SJSA1 (cell line): ENCODE measurements around the gene PCDHGA4. TPM values are rescaled to one million over a fixed set of nuclear protein-coding genes. Genes with fewer than 3 reads are reported as not detected.

Experiments
- DNase-seq, 2 experiments: peaks; one replicate each; pipeline ENCODE4 v3.0.0-alpha.2; 2015 to 2020; ENCODE audit warnings: low spot score in 2 of 2, low read depth in 1 of 2
- H3K27ac ChIP-seq: fragments of 250-450 bp; sonication (Bioruptor Pico); 2 replicates; pipeline ENCODE4 v1.5.1; 2020; ENCODE audit warnings: mild to moderate bottlenecking, moderate library complexity
- H3K27me3 ChIP-seq: fragments of 250-450 bp; sonication (Bioruptor Pico); replicated peaks from 2 replicates; pipeline ENCODE4 v1.5.1; 2020; ENCODE audit warnings: mild to moderate bottlenecking, moderate library complexity
- H3K36me3 ChIP-seq: fragments of 250-450 bp; sonication (Bioruptor Pico); 2 replicates; pipeline ENCODE4 v1.5.1; 2020; ENCODE audit warnings: mild to moderate bottlenecking
- H3K4me1 ChIP-seq: fragments of 250-450 bp; sonication (Bioruptor Pico); replicated peaks from 2 replicates; pipeline ENCODE4 v1.6.1; 2021; ENCODE audit warnings: mild to moderate bottlenecking
- H3K4me3 ChIP-seq: fragments of 250-450 bp; sonication (Bioruptor Pico); 2 replicates; pipeline ENCODE4 v1.5.1; 2020; ENCODE audit warnings: mild to moderate bottlenecking
- H3K9me3 ChIP-seq: fragments of 250-450 bp; sonication (Bioruptor Pico); replicated peaks from 2 replicates; pipeline ENCODE4 v1.5.1; 2020; ENCODE audit warnings: mild to moderate bottlenecking
- total RNA-seq: library from RNA; depleted of rRNA; stranded (reverse); fragments of >200 nt; shearing (Covaris generic); gene quantifications from 2 replicates; pipeline ENCODE4 v1.2.3, GENCODE V29; 2014; rRNA removed

The PCDHGA4 gene
- total RNA-seq, 1 experiment from 2014 or later, result 1.7 TPM

GRCh38 chr5:141403387-141403786 is 48.6 kb downstream of the PCDHGA4 start:
- Histone ChIP-seq H3K36me3 (no peaks in the 10 kb centered on the region), H3K27me3 (no peaks in the 10 kb centered on the region), H3K4me1 (no peaks in the 10 kb centered on the region), H3K4me3 (no peak overlapping the region), H3K9me3 (peaks cover 21% of the 10 kb centered on the region), H3K27ac (no peak overlapping the region)
- no peak for DNase-seq

Other genes with a start within 250 kb of the PCDHGA4 start
- 0.32 TPM in 1 of 2 replicates, not detected in the other for gene PCDHB4, start 233.2 kb upstream of the PCDHGA4 start, total RNA-seq
- gene PCDHB5, start 219.8 kb upstream of the PCDHGA4 start, total RNA-seq, result 25.2 and 27.3 TPM in 2 replicates
- gene PCDHB6, start 205.0 kb upstream of the PCDHGA4 start, total RNA-seq, result 0.29 and 0.50 TPM in 2 replicates
- gene PCDHB7, start 182.4 kb upstream of the PCDHGA4 start, total RNA-seq, result 0.85 and 0.87 TPM in 2 replicates
- 0.75 and 1.8 TPM in 2 replicates for gene PCDHB8, start 177.2 kb upstream of the PCDHGA4 start, total RNA-seq
- gene PCDHB16, start 172.6 kb upstream of the PCDHGA4 start, total RNA-seq, result 11.9 and 16.3 TPM in 2 replicates
- 2.7 and 3.8 TPM in 2 replicates for gene PCDHB9, start 167.9 kb upstream of the PCDHGA4 start, total RNA-seq
- gene PCDHB10, start 162.7 kb upstream of the PCDHGA4 start, total RNA-seq, result 3.3 and 4.7 TPM in 2 replicates
- 0.34 TPM in 1 of 2 replicates, not detected in the other for gene PCDHB11, start 155.4 kb upstream of the PCDHGA4 start, total RNA-seq
- gene PCDHB12, start 146.3 kb upstream of the PCDHGA4 start, total RNA-seq, result 1.8 and 6.2 TPM in 2 replicates
- 1.3 and 1.7 TPM in 2 replicates for gene PCDHB13, start 141.1 kb upstream of the PCDHGA4 start, total RNA-seq
- gene PCDHB14, start 131.7 kb upstream of the PCDHGA4 start, total RNA-seq, result 18.6 and 28.4 TPM in 2 replicates
- 0.74 and 1.0 TPM in 2 replicates for gene PCDHB15, start 109.6 kb upstream of the PCDHGA4 start, total RNA-seq
- gene SLC25A2, start 51.0 kb upstream of the PCDHGA4 start, total RNA-seq, result 0.11 and 0.75 TPM in 2 replicates
- gene TAF7, start 34.2 kb upstream of the PCDHGA4 start, total RNA-seq, result 147 and 154 TPM in 2 replicates
- 2.2 and 3.1 TPM in 2 replicates for gene PCDHGA1, start 24.5 kb upstream of the PCDHGA4 start, total RNA-seq
- gene PCDHGA2, start 16.3 kb upstream of the PCDHGA4 start, total RNA-seq, result 1.2 and 2.1 TPM in 2 replicates
- gene PCDHGA3, start 11.2 kb upstream of the PCDHGA4 start, total RNA-seq, result 0.26 TPM in 1 of 2 replicates, not detected in the other
- gene PCDHGB1, start 4.9 kb upstream of the PCDHGA4 start, total RNA-seq, result 0.79 TPM in 1 of 2 replicates, not detected in the other
- gene PCDHGB2, start 5.0 kb downstream of the PCDHGA4 start, total RNA-seq, result 3.8 TPM in 1 of 2 replicates, not detected in the other
- 0.76 and 1.8 TPM in 2 replicates for gene PCDHGA5, start 9.1 kb downstream of the PCDHGA4 start, total RNA-seq
- gene PCDHGB3, start 15.2 kb downstream of the PCDHGA4 start, total RNA-seq, result 1.1 TPM in 1 of 2 replicates, not detected in the other
- gene PCDHGA6, start 18.9 kb downstream of the PCDHGA4 start, total RNA-seq, result 0.38 and 1.4 TPM in 2 replicates
- 0.82 and 0.91 TPM in 2 replicates for gene PCDHGA7, start 27.7 kb downstream of the PCDHGA4 start, total RNA-seq
- 0.09 and 0.18 TPM in 2 replicates for gene PCDHGB4, start 32.7 kb downstream of the PCDHGA4 start, total RNA-seq
- gene PCDHGA8, start 37.6 kb downstream of the PCDHGA4 start, total RNA-seq, result 0.32 and 1.1 TPM in 2 replicates
- gene PCDHGB5, start 42.9 kb downstream of the PCDHGA4 start, total RNA-seq, result 1.1 and 3.6 TPM in 2 replicates
- gene PCDHGA9, start 47.8 kb downstream of the PCDHGA4 start, total RNA-seq, result 0.55 TPM in 1 of 2 replicates, not detected in the other
- gene PCDHGB6, start 53.0 kb downstream of the PCDHGA4 start, total RNA-seq, result 1.2 and 1.3 TPM in 2 replicates
- gene PCDHGA10, start 58.0 kb downstream of the PCDHGA4 start, total RNA-seq, result 1.2 and 2.9 TPM in 2 replicates
- gene PCDHGB7, start 62.7 kb downstream of the PCDHGA4 start, total RNA-seq, result 1.8 and 2.6 TPM in 2 replicates
- 0.22 and 0.32 TPM in 2 replicates for gene PCDHGA11, start 66.0 kb downstream of the PCDHGA4 start, total RNA-seq
- gene PCDHGA12, start 75.5 kb downstream of the PCDHGA4 start, total RNA-seq, result 0.34 TPM in 1 of 2 replicates, not detected in the other
- gene PCDHGC3, start 120.9 kb downstream of the PCDHGA4 start, total RNA-seq, result 45.5 and 57.8 TPM in 2 replicates
- gene PCDHGC4, start 130.0 kb downstream of the PCDHGA4 start, total RNA-seq, result 0.22 and 0.39 TPM in 2 replicates
- 0.21 TPM in 1 of 2 replicates, not detected in the other for gene PCDHGC5, start 134.1 kb downstream of the PCDHGA4 start, total RNA-seq